Hepatocyte (in vitro differentiated cells): ENCODE results near the gene CDH22. TPM values are rescaled to one million over a fixed set of nuclear protein-coding genes. Genes with fewer than 3 reads are reported as not detected.

Experiments
- DNase-seq: peaks from one replicate; pipeline ENCODE4 v3.0.0-alpha.2; 2016; ENCODE audit warnings: low spot score
- H2AFZ ChIP-seq: fragments of 200-600 bp; sonication (generic); 2 replicates; pipeline ENCODE4 v1.6.0; 2016; ENCODE audit warnings: antibody characterized with exemption, mild to moderate bottlenecking
- H3K27ac ChIP-seq: fragments of 200-600 bp; sonication (generic); 2 replicates; pipeline ENCODE4 v1.5.1; 2016; ENCODE audit warnings: mild to moderate bottlenecking
- H3K27me3 ChIP-seq: fragments of 200-600 bp; sonication (generic); 2 replicates; pipeline ENCODE4 v1.6.1; 2016
- H3K36me3 ChIP-seq: fragments of 200-600 bp; sonication (generic); replicated peaks from 2 replicates; pipeline ENCODE4 v1.5.1; 2016; ENCODE audit warnings: low read depth; ENCODE audit not compliant: insufficient read depth
- H3K4me1 ChIP-seq: fragments of 200-600 bp; sonication (generic); 2 replicates; pipeline ENCODE4 v1.5.1; 2016; ENCODE audit warnings: mild to moderate bottlenecking, moderate library complexity; ENCODE audit not compliant: insufficient read depth
- H3K4me2 ChIP-seq: fragments of 200-600 bp; sonication (generic); 2 replicates; pipeline ENCODE4 v1.6.0; 2016
- H3K4me3 ChIP-seq: fragments of 200-600 bp; sonication (generic); 2 replicates; pipeline ENCODE4 v1.5.1; 2016; ENCODE audit warnings: mild to moderate bottlenecking
- H3K79me2 ChIP-seq: fragments of 200-600 bp; sonication (generic); 2 replicates; pipeline ENCODE4 v1.6.0; 2017; ENCODE audit warnings: mild to moderate bottlenecking
- H3K9me2 ChIP-seq: fragments of 200-600 bp; sonication (generic); replicated peaks from 2 replicates; pipeline ENCODE4 v1.6.0; 2017; ENCODE audit warnings: mild to moderate bottlenecking; ENCODE audit not compliant: insufficient read depth
- H3K9me3 ChIP-seq: fragments of 200-600 bp; sonication (generic); 2 replicates; pipeline ENCODE4 v1.5.1; 2016; ENCODE audit warnings: low read depth, mild to moderate bottlenecking
- H4K20me1 ChIP-seq: fragments of 200-600 bp; sonication (generic); 2 replicates; pipeline ENCODE4 v1.6.0; 2016; ENCODE audit warnings: mild to moderate bottlenecking; ENCODE audit not compliant: insufficient read depth, poor library complexity, severe bottlenecking
- EZH2 ChIP-seq: fragments of 200-600 bp; sonication (generic); IDR thresholded peaks from 2 replicates; pipeline ENCODE4 v1.6.1; 2016; ENCODE audit warnings: antibody characterized with exemption, mild to moderate bottlenecking, borderline replicate concordance
- EZH2phosphoT487 ChIP-seq: fragments of 200-600 bp; sonication (generic); IDR thresholded peaks from one replicate; pipeline ENCODE4 v1.6.1; 2018; ENCODE audit warnings: antibody characterized with exemption, mild to moderate bottlenecking, low read depth, moderate library complexity; ENCODE audit not compliant: unreplicated experiment, severe bottlenecking
- WGBS: methylation state at CpG from one replicate; pipeline ENCODE4 v1.1.6; 2016; ENCODE audit warnings: low lambda C conversion rate; ENCODE audit errors: missing lambda C conversion rate; 5-methylcytosine and 5-hydroxymethylcytosine counted together
- polyA plus RNA-seq: library from polyadenylated mRNA; unstranded; fragments of >200 nt; fragmentation: Nextera tagmentation; extraction: Ambion mirVana; gene quantifications from 2 replicates; pipeline ENCODE4 v1.2.1, GENCODE V29; 2016
- total RNA-seq: library from RNA; depleted of rRNA; stranded (reverse); fragments of >200 nt; gene quantifications from 2 replicates; pipeline ENCODE4 v1.2.3, GENCODE V29; 2014
- TF ChIP-seq, protein P1 (sequence below): fragments of 200-600 bp; sonication (generic); IDR thresholded peaks from 2 replicates; pipeline ENCODE4 v1.5.1; 2016; ENCODE audit warnings: antibody characterized with exemption, mild to moderate bottlenecking; ENCODE audit not compliant: poor library complexity

Gene CDH22
- total and polyA plus RNA-seq, 2 experiments from 2014 or later: not detected

- H3K27ac ChIP-seq: no peak overlapping the region
- H3K4me1 ChIP-seq: peaks cover 6% of the 10 kb centered on the region
- no peaks in the 10 kb centered on the region for H3K79me2 ChIP-seq
- peaks cover 14% of the 10 kb centered on the region for H3K27me3 ChIP-seq
- H2AFZ ChIP-seq: no peak overlapping the region
- TF ChIP-seq EZH2 (no peak), EZH2phosphoT487 (no peak)
- TF ChIP-seq, protein P1, sequence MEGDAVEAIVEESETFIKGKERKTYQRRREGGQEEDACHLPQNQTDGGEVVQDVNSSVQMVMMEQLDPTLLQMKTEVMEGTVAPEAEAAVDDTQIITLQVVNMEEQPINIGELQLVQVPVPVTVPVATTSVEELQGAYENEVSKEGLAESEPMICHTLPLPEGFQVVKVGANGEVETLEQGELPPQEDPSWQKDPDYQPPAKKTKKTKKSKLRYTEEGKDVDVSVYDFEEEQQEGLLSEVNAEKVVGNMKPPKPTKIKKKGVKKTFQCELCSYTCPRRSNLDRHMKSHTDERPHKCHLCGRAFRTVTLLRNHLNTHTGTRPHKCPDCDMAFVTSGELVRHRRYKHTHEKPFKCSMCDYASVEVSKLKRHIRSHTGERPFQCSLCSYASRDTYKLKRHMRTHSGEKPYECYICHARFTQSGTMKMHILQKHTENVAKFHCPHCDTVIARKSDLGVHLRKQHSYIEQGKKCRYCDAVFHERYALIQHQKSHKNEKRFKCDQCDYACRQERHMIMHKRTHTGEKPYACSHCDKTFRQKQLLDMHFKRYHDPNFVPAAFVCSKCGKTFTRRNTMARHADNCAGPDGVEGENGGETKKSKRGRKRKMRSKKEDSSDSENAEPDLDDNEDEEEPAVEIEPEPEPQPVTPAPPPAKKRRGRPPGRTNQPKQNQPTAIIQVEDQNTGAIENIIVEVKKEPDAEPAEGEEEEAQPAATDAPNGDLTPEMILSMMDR: no peak
- no peak overlapping the region for H3K4me3 ChIP-seq
- no peaks in the 10 kb centered on the region for H4K20me1 ChIP-seq
- no peaks in the 10 kb centered on the region for H3K36me3 ChIP-seq
- no peak for DNase-seq
- no peaks in the 10 kb centered on the region for H3K9me3 ChIP-seq
- H3K4me2 ChIP-seq: no peak overlapping the region
- H3K9me2 ChIP-seq: no peaks in the 10 kb centered on the region
- 62% methylated on average over 10 of the region's 10 CpGs for WGBS
These were observed 87.7 kb downstream of the CDH22 start for GRCh38 chr20:46220455-46221207.

- H3K4me1 ChIP-seq: peaks cover 7% of the 10 kb centered on the region
- H3K79me2 ChIP-seq: no peaks in the 10 kb centered on the region
- 80% methylated on average over 1 of the region's 2 CpGs for WGBS
These were observed 88.4 kb downstream of the CDH22 start for GRCh38 chr20:46219920-46220319.

DNA sequence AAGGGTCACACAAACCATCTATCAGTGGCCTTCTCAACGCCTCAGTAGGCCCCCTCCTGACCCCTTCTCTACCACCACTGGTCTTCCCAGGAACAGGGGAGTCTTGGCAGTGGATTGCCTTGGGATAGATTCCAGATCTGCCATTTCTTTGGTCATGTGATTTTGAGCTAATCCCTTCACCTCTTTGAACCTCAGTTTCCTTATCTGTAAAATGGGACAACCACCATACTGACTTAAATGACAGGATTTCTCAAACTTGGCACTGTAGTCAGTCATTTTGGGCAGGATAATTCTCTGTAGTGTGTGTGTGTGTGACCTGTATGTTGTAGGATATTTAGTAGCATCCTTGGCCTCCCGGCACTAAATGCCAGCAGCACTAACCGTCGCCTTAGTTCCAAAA is 89.1 kb downstream of the CDH22 start:
- TF ChIP-seq EZH2: no peak
- no peak for TF ChIP-seq EZH2phosphoT487
- TF ChIP-seq, protein P1: no peak
- DNase-seq: no peak
- no peaks in the 10 kb centered on the region for H3K79me2 ChIP-seq
- no peak overlapping the region for H3K4me3 ChIP-seq
- H3K27ac ChIP-seq: no peak overlapping the region
- H4K20me1 ChIP-seq: no peaks in the 10 kb centered on the region
- H3K4me2 ChIP-seq: no peak overlapping the region
- H3K36me3 ChIP-seq: no peaks in the 10 kb centered on the region
- H3K27me3 ChIP-seq: peaks cover 6% of the 10 kb centered on the region
- WGBS: 84% methylated on average over 4 of the region's 4 CpGs
- H3K9me2 ChIP-seq: no peaks in the 10 kb centered on the region
- H3K4me1 ChIP-seq: peaks cover 7% of the 10 kb centered on the region
- H3K9me3 ChIP-seq: no peaks in the 10 kb centered on the region
- H2AFZ ChIP-seq: no peak overlapping the region

More at GRCh38 chr20:46219920-46220319, 88.4 kb downstream of the CDH22 start:
- TF ChIP-seq EZH2phosphoT487 (no peak), EZH2 (no peak)
- TF ChIP-seq, protein P1: no peak
- no peaks in the 10 kb centered on the region for H3K36me3 ChIP-seq
- H3K4me2 ChIP-seq: no peak overlapping the region
- H2AFZ ChIP-seq: no peak overlapping the region
- H3K4me3 ChIP-seq: no peak overlapping the region
- H3K9me3 ChIP-seq: no peaks in the 10 kb centered on the region
- H3K27me3 ChIP-seq: peaks cover 10% of the 10 kb centered on the region
- no peaks in the 10 kb centered on the region for H3K9me2 ChIP-seq
- no peak overlapping the region for H3K27ac ChIP-seq
- no peaks in the 10 kb centered on the region for H4K20me1 ChIP-seq
- DNase-seq: no peak
